Aorta (tissue), 5 donors: ENCODE results near the gene DPP8. TPM values are rescaled to one million over a fixed set of nuclear protein-coding genes. Genes with fewer than 3 reads are reported as not detected.
"Not testable (repeated sequence)": the region's sequence is repeated elsewhere in the genome, so short reads cannot be mapped to it uniquely, and the experiment has no call there.

ENCODE experiments used
- ATAC-seq: fragments of 200-7000 bp; cut with Tn5 transposase; one replicate; pipeline ENCODE4 v1.9.1; 2022; ENCODE audit warnings: moderate library complexity; ENCODE audit not compliant: low FRiP score
- DNase-seq, 2 donors: peaks; one replicate each; pipeline ENCODE4 v3.0.0-alpha.2; 2020
- H3K27ac ChIP-seq, 2 donors: one replicate each; pipeline ENCODE4 v1.5.1; 2013; ENCODE audit warnings: low read length in 2 of 2, mild to moderate bottlenecking in 2 of 2, moderate library complexity in 2 of 2, control low read depth in 1 of 2, inconsistent platforms in 1 of 2, low read depth in 1 of 2
- H3K27me3 ChIP-seq, 2 donors: one replicate each; pipeline ENCODE4 v1.6.1; 2013; ENCODE audit warnings: control low read depth in 1 of 2, low read length in 1 of 2, mild to moderate bottlenecking in 1 of 2, moderate library complexity in 1 of 2; ENCODE audit not compliant: insufficient read depth in 2 of 2, control insufficient read depth in 1 of 2
- H3K36me3 ChIP-seq, 2 donors: one replicate each; pipeline ENCODE4 v1.6.1; 2013; ENCODE audit warnings: control low read depth in 1 of 2, low read length in 1 of 2, mild to moderate bottlenecking in 1 of 2; ENCODE audit not compliant: insufficient read depth in 2 of 2, control insufficient read depth in 1 of 2
- H3K4me1 ChIP-seq, 2 donors: one replicate each; pipeline ENCODE4 v1.6.1; 2013; ENCODE audit warnings: low read length in 2 of 2, control low read depth in 1 of 2, mild to moderate bottlenecking in 1 of 2, moderate library complexity in 1 of 2; ENCODE audit not compliant: insufficient read depth in 2 of 2, control insufficient read depth in 1 of 2
- H3K4me3 ChIP-seq, 2 donors: one replicate each; pipeline ENCODE4 v1.5.1; 2013; ENCODE audit warnings: low read length in 2 of 2, control low read depth in 1 of 2, mild to moderate bottlenecking in 1 of 2
- H3K9me3 ChIP-seq: one replicate; pipeline ENCODE4 v1.6.1; 2013; ENCODE audit warnings: mild to moderate bottlenecking, low read length; ENCODE audit not compliant: control insufficient read depth
- WGBS, 2 donors: extraction: QIAGEN DNeasy Blood & Tissue Kit; methylation state at CpG; one replicate each; pipeline ENCODE4 v1.1.7; 2013; 5-methylcytosine and 5-hydroxymethylcytosine counted together
- intact Hi-C, 2 donors: fragments of 100-400 bp; cut with DNase I; formaldehyde crosslinking; loops; one replicate each; pipeline versions ENCODE4 v1.14.2 to v1.15.0; 2022
- polyA plus RNA-seq, 2 donors: library from polyadenylated mRNA; stranded (reverse); fragments of 200-250 nt; gene quantifications; one replicate each; pipeline ENCODE4 v1.2.3, GENCODE V29; 2013
- total RNA-seq, 2 donors: library from RNA; stranded (reverse); fragmentation: NEBNext Ultra II Directional; extraction: Animal tissue kit (Norgen Biotek cat#: 25700); gene quantifications; one replicate each; pipeline ENCODE4 v1.2.1, GENCODE V29; 2021
- donor health status: healthy with polysubstance abuse.
- donor health status: Bipolar disorder and iron deficiency.
- donor health status: DM: no; HTN: no; CAD: no.
- donor health status: DM: no; HTN: no; CAD: no.
- donor health status: DM: yes; HTN: yes; CAD: no.

Gene DPP8
- total and polyA plus RNA-seq, 4 donors = 10.6 to 43.7 (median 25.6) TPM

- H3K4me1 ChIP-seq, intact Hi-C loops, H3K4me3 ChIP-seq, H3K36me3 ChIP-seq, H3K27ac ChIP-seq, H3K27me3 ChIP-seq, DNase-seq, H3K9me3 ChIP-seq, ATAC-seq: not testable (repeated sequence)
- WGBS, 2 donors = 95% methylated on average over 6 of the region's 6 CpGs
These were observed 54.4 kb downstream of the DPP8 start for GRCh38 chr15:65463096-65463495.

- DNase-seq (no peak), ATAC-seq (no peak)
- Histone ChIP-seq H3K27ac (no peak overlapping the region), H3K36me3 (peaks cover 3 to 9% of the 10 kb centered on the region in 2 donors), H3K27me3 (no peaks in the 10 kb centered on the region), H3K9me3 (no peaks in the 10 kb centered on the region), H3K4me3 (no peak overlapping the region), H3K4me1 (no peaks in the 10 kb centered on the region)
- 83 to 88% methylated on average over 5 of the region's 5 CpGs for WGBS, 2 donors
- intact Hi-C loops = no loop called here
These were observed 56.6 kb downstream of the DPP8 start for GRCh38 chr15:65460741-65461347.

GRCh38 chr15:65455256-65455655, 62.2 kb downstream of the DPP8 start:
- ATAC-seq, H3K27me3 ChIP-seq, H3K4me3 ChIP-seq, H3K36me3 ChIP-seq, intact Hi-C loops, H3K27ac ChIP-seq, H3K4me1 ChIP-seq, DNase-seq, H3K9me3 ChIP-seq: not testable (repeated sequence)
- 98 to 99% methylated on average over 4 of the region's 4 CpGs for WGBS, 2 donors

GRCh38 chr15:65451989-65452388, 65.5 kb downstream of the DPP8 start:
- Histone ChIP-seq H3K4me1 (no peaks in the 10 kb centered on the region), H3K27me3 (no peaks in the 10 kb centered on the region), H3K4me3 (no peak overlapping the region), H3K27ac (no peak overlapping the region), H3K9me3 (no peaks in the 10 kb centered on the region), H3K36me3 (peaks cover 0 to 9% of the 10 kb centered on the region in 2 donors)
- 88 to 93% methylated on average over 6 of the region's 6 CpGs for WGBS, 2 donors
- no peak for ATAC-seq
- intact Hi-C loops = no loop called here
- no peak for DNase-seq

GRCh38 chr15:65450556-65450955, 66.9 kb downstream of the DPP8 start:
- ATAC-seq = no peak
- Histone ChIP-seq H3K36me3 (peaks cover 0 to 6% of the 10 kb centered on the region in 2 donors), H3K9me3 (no peaks in the 10 kb centered on the region), H3K4me3 (no peak overlapping the region), H3K27me3 (no peaks in the 10 kb centered on the region), H3K27ac (no peak overlapping the region), H3K4me1 (no peaks in the 10 kb centered on the region)
- intact Hi-C loops = no loop called here
- DNase-seq = no peak

- WGBS, 2 donors = 84 to 86% methylated on average over 2 of the region's 2 CpGs
- ATAC-seq (no peak), DNase-seq (no peak)
- Histone ChIP-seq H3K4me1 (no peaks in the 10 kb centered on the region), H3K4me3 (no peak overlapping the region), H3K27me3 (no peaks in the 10 kb centered on the region), H3K27ac (no peak overlapping the region), H3K36me3 (peaks cover 0 to 1% of the 10 kb centered on the region in 2 donors), H3K9me3 (no peaks in the 10 kb centered on the region)
- intact Hi-C loops = no loop called here
These were observed 70.3 kb downstream of the DPP8 start for GRCh38 chr15:65447145-65447544.

- DNase-seq (no peak), ATAC-seq (no peak)
- Histone ChIP-seq H3K36me3 (no peaks in the 10 kb centered on the region), H3K27ac (no peak overlapping the region), H3K27me3 (no peaks in the 10 kb centered on the region), H3K9me3 (no peaks in the 10 kb centered on the region), H3K4me3 (no peak overlapping the region), H3K4me1 (no peaks in the 10 kb centered on the region)
- intact Hi-C loops = no loop called here
- WGBS, 2 donors = 80 to 83% methylated on average over 11 of the region's 11 CpGs
These were observed 83.3 kb downstream of the DPP8 start for GRCh38 chr15:65434201-65434600.

- DNase-seq = peak in 1 of 2 donors; percentile 27
- H3K36me3 ChIP-seq = no peaks in the 10 kb centered on the region
- no peak overlapping the region for H3K27ac ChIP-seq
- H3K9me3 ChIP-seq = no peaks in the 10 kb centered on the region
- intact Hi-C loops = no loop called here
- no peaks in the 10 kb centered on the region for H3K27me3 ChIP-seq
- ATAC-seq = no peak
- no peaks in the 10 kb centered on the region for H3K4me1 ChIP-seq
- H3K4me3 ChIP-seq = no peak overlapping the region
These were observed 85.8 kb downstream of the DPP8 start for GRCh38 chr15:65431731-65432130.

- intact Hi-C loops = no loop called here
- Histone ChIP-seq H3K4me1 (no peaks in the 10 kb centered on the region), H3K36me3 (no peaks in the 10 kb centered on the region), H3K4me3 (no peak overlapping the region), H3K27ac (no peak overlapping the region), H3K27me3 (no peaks in the 10 kb centered on the region), H3K9me3 (no peaks in the 10 kb centered on the region)
- peak in 1 of 2 donors; percentile 34 for DNase-seq
- 78 to 89% methylated on average over 2 of the region's 2 CpGs for WGBS, 2 donors
- ATAC-seq = no peak
These were observed 91.2 kb downstream of the DPP8 start for GRCh38 chr15:65426216-65426853.
